Activated T-cell treated with anti-CD3 and anti-CD28 coated beads, Interleukin-2, amount 50 U/mL, for 1 hour (primary cell): ENCODE results near the gene XXYLT1.
"Not testable (repeated sequence)": the region's sequence is repeated elsewhere in the genome, so short reads cannot be mapped to it uniquely, and the experiment has no call there.

Source experiments
- DNase-seq: peaks from one replicate; pipeline ENCODE4 v3.0.0-alpha.2; 2020

The XXYLT1 gene

DNA sequence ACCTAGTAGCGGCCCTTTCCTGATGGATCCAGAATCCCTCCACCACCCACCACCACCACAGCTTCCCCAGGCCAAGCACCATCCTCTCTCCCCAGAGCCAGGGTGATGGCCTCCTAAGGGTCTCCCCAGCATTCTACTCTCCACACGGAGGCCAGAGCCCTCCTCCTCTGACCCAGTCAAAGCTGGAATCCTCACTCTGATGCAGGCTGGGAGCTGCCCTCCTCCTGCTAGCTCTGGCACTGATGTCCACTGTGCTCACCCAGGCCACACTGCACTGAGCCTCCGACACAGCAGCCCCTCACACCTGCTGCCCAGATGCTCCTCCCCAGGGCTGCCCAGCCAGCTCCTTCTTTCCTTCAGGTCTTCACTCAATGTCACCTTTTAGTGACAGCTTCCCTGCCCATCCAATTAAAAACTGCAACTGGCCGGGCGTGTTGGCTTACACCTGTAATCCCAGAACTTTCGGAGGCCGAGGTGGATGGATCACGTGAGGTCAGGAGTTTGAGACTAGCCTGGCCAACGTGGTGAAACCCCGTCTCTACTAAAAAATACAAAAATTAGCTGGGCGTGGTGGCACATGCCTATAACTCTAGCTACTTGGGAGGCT lies 21.0 kb downstream of the XXYLT1 start:
- no peak for DNase-seq

DNA sequence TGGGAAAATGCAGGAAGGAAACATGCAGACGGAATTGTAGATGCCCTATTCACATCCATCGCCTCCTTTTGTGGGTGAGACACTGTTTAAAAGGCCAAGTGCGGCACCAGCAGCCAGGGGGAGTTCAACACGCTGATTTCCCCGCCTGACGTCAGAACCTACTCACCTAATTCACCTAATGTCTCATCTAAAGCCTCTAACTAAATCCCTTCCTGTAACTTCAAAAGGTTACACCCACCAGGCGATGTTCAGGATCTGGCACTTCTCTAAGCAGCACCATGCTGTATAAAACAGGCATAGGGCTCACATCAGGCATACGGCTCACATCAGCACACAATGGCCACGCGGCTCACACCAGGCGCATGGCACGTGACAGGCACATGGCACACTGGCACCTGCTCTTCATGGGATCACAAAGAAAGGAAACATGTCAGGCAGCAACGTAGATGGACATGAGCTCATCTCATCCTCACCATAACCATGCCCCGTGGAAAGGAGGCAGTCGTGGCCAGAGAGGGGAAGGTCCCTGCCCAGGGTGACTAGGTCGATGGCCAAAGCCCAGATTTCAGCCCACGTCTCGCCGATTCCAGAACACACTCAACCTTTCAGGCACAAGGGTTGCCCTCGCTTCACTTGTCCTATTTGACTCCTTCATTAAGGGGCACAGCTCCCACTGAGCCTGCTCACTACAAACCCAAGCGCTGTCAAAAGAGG lies 21.7 kb downstream of the XXYLT1 start:
- no peak for DNase-seq

DNA sequence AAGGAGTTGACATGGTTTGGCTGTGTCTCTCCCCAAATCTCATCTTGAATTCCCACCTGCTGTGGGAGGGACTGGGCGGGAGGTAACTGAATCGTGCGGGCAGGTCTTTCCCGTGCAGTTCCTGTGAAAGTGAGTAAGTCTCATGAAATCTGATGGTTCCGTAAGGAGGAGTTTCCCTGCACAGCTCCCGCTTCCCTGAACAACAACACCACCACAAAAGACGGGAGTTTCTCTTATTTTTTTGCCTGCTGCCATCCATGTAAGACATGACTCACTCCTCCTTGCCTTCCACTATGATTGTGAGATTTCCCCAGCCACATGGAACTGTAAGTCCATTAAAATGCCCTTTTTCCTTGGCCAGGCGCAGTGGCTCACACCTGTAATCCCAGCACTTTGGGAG lies 22.7 kb downstream of the XXYLT1 start:
- DNase-seq: no peak

DNA sequence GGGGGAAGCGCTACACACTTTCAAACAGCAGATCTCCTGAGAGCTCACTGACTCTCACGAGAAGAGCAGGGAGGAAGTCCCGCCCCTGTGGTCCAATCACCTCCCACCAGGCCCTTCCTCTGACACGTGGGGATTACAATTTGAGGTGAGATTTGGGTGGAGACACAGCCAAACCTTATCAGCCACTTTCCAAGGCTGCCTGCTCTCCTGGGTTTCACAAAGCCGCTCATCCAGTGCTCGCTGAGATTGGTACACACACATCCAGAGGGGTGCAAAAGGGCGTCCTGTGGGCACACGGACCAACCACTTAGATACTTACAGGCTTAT lies 23.1 kb downstream of the XXYLT1 start:
- no peak for DNase-seq

DNA sequence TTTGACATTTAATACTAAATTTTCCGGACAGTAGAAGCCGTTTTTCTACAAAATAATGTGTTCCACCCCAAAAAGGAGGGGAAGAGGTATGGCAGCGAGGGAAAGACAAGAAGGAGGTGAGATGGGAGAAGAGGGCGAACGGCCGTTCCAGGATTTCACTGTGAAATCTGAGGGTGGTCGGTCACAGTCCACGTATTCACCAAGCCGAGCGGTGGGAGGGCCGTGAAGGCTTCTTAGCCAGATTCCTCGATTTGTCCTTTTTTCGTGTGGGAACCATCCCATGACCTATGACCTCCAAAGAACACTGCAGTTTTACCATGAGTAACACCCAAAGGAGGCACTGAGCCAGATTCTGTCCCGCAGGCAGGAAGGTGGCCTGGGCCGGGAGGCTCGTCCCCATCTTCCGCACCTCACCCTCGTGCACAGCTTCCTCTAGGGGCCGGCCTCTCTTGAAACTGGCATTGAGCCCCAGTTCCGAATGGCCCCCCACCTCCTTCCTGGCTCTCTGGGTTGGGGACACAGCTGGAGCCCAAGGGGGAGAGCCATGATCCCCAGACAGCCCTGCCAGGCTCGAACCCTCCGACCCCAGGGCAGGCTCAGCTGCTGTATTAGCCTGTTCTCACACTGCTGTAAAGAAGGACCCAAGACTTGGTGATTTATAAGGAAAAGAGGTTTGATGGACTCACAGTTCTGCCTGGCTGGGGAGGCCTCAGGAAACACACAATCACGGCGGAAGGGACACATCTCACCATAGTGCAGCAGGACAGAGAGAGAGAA lies 23.7 kb downstream of the XXYLT1 start:
- DNase-seq: no peak

DNA sequence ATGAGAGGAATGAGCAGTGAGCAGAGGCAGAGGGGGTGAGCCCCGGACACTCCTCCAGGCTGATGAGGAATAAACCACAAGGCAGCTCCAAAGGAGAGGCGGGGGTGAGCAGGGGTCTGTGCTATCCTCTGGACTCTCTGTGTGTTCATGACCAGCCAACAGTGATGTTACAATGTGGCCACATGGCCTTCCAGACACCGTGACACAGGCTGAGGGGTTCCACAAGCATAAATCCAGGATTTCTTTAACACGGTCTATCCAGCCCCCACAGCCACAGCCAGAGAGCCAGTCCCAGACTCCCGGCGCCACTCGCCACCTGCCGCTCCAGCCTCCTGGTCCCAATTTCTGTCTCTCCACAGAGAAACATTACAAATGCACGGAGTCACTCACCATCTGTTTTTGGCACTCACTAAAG lies 24.4 kb downstream of the XXYLT1 start:
- DNase-seq: no peak

DNA sequence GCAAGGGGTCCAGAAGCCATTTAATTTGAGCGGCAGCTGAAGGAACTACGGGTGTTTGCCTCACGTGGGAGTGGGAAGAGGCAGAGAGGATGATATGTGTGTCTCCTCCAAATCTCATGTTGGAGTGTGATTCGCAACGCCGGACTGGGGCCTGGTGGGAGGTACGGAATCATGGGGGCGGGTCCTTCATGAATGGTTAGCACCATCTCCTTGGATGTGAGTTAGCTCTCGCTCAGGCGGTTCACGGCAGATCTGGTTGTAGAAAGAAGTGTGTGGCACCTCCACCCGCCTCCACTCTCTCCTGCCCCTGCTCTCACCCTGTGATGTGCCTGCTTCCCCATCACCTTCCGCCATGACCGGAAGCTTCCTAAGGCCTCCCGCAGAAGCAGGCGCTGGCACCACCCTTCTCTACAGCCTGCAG lies 25.4 kb downstream of the XXYLT1 start:
- no peak for DNase-seq

DNA sequence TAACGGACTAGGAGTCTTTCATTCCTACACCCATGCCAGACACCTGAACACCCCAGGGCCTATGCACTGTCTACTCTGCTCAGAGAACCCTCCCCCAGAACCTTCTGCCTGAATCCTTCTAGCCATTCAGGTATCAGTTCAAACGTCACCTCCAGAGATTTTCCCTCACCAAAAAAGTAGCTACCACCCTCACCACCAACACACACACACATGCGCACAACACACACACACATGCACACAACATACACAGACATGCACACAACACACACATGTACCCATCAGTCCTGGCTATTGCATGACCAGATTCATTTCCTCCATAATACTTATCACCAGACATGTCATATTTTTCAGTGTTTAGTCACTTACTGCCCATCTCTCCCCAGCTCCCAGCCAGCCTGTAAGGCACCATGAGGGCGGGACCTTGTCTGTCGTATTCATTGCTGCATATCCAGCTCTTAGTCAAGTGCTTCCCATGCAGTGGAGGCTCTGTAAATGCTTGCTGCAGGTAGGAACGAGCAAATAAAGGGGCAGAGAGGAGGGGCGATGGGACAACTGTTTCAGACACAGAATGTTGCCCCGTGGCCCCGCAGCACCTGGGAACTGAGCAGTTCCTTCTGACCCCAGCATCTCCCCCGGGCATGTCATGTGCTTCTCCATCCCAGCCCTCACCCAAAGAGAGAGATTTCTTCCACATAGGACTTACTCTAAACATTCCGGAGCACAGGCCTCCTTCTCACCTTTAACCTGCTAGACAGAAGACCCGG lies 29.2 kb downstream of the XXYLT1 start:
- no peak for DNase-seq

DNA sequence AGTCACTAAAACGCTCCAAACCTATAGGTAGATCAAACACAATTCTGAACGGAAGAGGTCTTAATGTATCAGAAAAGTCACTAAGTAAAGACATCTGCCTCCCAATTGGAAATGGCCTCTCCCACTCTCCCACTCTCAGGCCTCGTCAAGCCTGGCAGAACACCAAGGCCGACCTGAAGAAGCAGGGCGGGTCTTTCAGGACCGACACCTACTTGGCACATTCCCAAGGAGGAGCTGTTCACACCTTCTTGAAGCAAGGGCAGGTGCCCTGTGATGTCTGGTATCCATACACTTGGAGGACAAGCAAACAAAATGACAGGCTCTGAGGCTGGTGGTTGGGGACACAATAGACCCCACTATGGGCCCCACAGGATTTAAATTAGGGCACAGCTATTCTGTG lies 30.0 kb downstream of the XXYLT1 start:
- DNase-seq: no peak

DNA sequence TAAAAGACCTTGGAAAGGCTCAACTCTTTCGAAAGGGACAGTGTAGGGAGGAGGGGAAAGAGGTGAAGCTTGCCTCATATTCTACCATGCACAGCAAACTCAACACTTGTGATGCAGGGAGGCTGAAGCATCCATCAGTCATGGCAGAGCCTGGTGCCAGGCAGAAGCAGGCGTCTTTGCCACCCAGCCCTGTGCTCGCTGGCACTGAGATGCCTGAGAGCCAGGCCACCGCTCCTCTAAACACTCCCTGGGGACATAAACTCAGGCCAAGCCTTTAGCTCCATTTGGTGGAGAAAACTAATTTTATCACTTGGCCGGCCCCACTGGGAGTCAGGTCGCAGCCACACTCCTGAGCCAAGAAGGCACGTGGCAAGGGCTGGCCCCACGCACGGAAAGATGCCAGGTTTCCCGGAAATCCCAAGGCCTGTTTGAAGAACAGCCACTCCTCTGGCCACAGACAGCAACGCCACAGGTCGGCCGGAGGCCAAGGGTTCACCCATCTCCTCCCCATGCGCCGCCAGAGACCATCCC lies 30.7 kb downstream of the XXYLT1 start:
- DNase-seq: no peak

DNA sequence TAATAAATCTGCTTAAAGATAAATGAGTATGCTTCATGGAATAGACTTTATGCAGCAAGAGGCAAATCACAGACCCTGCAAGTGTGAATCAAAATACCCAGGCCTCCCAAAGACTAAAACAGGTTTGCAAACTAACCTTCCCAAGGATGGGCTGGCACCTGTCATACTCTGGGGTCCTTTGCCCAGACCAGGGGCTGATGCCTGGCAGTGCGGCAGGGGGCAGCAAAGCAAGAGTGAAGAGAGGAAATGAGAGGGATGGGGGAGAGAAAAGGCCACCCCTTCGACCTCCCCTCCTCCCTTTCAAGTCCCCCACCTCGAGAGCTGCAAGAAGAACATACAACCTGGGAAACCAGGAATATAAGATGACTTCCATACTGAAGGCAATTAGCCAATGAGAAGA lies 31.8 kb downstream of the XXYLT1 start:
- DNase-seq: no peak

DNA sequence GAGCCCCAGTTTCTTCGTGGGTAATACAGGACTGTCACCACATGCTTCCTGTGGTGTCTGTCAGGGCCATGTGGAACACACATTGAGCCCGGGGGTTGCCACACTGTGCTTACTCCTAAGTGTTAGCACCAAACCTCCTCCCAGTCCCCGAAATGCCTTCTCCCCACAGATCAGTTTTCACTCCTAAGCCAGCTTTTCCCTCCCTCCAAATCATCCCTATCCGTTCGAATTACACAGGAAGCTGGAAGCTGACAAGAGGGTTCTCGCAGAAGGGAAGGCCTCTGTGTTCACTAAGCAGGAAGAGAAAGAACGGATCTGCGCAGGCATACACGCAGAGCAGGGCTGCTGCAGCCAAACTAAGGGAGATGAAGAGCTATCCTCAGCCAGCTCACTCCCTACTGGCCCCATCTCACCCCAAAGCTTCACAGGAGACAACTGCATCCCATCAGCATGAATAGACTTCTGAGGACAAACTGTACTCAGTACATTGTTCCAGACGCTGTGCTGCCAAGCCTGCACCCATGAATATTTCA lies 32.3 kb downstream of the XXYLT1 start:
- DNase-seq: no peak

DNA sequence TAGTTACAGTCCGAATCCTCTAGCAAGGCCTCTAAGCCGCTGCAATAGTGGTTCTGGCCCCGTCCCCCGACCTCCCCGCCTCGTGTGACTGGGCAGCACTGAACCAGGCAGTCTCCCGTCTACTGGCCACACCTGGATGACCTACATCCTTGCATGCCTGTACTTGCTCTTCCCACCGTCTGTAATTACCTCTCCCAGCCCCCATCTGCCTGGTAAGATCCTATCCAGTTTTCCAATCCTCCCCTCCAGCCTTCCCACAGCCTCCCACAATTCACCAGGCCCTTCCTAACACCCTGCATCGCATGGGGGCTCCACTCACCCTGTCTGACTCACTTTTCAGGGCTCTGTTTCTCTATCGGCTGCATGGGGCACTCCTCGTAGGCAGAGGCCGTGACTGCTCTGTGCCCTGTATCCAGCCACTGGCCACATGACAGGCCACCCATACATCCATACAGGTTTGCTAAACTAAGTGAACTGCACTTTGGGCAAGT lies 32.8 kb downstream of the XXYLT1 start:
- no peak for DNase-seq

DNA sequence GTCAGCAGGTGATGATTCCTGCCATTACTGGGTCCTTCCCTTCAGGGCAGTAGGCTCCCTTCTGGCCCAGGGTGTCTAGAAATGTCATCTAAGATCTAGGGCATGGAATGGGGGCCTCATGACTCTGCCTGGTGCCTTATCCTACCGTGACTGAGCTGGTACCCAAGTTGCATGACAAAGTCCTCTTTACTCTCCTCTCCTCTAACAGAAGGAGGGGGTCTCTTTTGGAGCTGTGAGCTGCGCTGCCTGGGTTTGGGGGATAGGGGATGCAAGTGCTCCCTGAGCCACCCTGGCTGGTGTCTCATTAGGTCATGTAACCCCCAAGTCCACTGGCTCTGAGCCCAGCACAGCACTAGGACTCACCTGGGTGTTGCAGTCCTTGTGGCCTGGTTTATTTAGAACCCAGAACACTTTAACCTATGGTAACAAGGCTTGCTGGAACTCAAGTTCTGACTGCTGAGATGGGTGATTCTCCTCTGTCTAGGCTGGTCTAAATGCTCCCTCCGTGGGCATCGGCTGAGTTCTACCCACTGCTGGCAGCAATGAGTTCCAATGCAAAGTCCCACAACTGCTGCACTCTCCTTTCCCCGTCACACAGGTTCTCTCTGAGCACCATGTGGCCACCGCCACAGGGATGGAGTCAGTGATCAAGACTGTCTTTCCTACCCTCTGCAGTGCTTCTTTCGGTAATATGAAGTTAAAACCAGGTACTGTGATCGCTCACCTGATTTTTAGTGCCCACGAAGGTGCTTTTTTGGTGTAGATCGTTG lies 34.0 kb downstream of the XXYLT1 start:
- no peak for DNase-seq

DNA sequence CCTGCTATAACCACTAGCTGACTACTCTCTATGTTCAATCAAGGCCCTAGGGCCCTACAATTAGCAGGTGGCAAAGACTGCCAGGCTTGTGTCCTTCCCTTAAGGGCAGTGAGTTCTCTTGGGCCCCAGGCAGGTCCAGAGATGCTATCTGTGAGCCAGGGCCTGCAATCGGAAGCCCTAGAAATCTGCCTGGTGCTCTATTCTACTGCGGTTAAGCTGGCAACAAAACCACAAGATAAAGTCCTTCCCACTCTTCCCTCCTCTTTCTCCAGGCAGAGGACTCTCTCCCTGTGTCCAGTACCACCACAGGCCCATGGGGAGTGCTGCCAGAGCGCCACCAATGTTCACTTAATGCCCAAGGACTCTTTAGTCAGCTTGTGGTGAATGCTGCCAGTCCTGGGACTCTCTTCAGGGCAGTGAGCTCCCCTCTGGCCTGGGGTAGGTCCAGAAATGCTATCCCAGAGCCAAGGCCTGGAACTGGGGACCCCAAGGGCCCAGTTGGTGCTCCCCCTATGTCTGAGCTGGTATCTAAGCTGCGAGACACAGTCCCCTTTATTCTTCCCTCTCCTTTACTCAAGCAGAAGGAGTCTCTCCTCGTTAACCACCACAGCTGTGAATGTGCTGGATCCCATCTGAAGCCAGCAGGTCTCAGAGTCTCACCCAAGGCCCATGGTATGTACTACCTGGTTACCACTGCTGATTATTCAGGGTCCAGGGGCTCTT lies 34.7 kb downstream of the XXYLT1 start:
- no peak for DNase-seq

DNA sequence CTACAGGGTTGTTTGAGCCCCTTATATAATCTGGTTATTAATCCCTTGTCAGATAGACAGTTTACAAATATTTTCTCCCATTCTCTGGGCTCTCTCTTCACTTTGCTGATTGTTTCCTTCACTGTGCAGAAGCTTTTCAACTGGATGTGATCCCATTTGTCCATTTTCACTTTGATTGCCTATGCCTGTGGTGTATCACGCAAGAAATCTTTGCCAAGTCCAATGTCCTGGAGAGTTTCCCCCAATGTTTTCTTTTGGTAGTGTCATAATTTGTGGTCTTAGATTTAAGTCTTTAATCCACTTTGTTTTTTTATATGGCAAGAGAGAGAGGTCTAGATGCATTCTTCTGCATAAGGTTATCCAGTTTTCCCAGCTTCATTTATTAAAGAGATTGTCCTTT lies 40.7 kb downstream of the XXYLT1 start:
- no peak for DNase-seq

DNA sequence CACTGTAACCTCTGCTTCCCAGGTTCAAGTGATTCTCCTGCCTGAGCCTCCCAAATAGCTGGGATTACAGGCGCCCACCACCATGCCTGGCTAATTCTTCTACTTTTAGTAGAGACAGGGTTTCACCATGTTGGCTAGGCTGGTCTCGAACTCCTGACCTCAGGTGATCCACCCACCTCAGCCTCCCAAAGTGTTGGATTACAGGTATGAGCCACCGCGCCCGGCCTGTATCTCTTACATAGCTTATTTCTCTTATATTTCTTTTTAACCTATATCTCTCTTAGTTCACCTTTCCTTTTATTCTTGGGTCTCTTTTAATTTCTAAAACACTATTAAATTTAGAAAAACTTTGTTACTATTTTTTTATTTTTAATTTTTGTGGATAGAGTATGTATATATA lies 42.1 kb downstream of the XXYLT1 start:
- DNase-seq: not testable (repeated sequence)

DNA sequence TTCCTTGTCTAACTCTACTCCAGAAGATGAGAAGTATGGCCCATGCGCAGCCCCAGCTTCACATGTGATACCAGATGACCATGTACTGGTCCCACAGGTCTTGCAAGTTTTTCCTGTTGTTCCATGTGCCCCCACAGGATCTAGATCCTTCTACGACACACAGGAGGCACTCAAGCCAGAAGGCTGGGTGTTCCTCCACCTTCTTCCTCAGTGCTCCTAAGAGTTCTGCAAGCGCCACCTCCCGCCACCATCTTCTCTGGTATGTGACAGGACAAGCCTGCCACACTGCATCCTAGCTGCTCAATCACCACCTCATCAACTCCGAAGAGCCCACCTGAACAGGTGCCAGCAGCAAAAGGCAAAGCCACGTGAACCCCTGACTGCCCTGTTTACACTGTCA lies 43.1 kb downstream of the XXYLT1 start:
- no peak for DNase-seq

DNA sequence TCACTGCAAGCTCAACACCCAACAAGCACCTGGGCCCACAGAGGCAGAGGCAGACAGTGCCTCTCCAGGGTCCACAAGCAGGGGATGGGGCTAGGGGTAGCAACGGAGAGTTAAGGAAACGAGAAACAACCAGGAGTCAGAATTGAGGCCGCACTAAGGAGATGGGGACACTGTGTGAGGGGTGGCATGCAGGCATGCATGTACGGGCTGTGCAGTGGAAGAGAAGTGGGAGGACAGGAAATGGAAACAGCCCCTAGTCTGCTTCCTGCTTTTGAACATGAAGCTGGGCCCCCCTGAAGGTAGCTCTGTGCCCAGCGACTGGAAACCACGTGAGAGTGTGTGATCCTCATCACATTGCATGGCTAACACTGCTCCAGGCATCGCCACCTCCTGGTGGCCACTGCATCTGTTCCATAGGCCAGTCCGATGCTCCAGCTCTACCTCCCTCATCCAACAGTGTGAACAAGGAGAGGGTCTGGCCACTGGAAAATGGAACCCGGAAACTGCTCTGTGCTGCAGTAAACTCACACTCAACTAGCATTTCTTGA lies 44.0 kb downstream of the XXYLT1 start:
- no peak for DNase-seq

DNA sequence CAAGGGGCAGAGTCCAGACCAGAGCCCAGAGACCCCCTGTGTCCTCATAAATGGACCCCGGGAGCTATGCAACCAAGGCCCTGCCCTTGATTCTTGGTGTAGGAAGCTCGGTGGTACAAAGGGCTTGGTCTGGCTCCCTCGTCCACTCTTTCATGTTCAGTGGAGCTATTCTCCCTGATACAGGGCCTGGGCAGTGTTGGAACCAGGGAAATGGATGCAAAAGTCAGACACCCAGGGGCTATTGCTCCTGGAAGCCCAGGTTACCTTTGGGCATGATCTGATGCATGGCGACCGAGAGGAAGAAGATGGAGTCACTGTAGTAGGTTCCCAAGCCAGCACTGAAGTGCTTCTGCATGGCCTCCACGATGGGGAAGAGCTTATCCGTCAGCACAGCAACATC lies 44.5 kb downstream of the XXYLT1 start:
- DNase-seq: no peak

DNA sequence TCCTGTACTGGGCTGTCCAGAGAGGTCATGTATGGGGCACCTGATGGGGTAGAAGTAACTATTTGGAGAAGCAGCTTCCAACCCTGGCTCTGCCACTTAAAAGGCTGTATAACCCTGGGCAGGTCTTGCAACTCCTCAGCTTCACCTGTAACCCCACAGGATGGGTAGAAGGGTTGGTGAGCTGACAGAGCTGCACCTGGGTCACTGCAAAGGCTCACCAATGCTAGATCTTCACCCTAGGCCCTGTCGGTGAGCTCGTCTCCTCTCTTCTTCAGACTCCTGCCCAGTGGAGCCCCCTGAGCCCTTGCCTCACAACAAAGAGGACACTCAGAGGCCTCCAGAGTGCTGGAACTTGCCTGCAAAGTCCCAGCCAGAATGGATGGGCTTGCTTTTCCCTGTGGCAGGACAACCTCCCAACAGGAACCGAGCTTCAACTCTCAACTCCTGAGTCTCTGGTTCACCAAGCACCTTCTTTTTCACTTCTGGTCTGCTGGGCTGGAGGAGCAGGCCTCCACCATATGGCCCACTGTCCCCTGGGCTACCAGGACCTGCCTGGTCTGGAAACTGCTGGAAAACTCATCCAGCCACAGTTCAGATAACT lies 45.9 kb downstream of the XXYLT1 start:
- DNase-seq: no peak
